Neural crest cell (in vitro differentiated cells): ENCODE results near the gene ZNF48. TPM values are rescaled to one million over a fixed set of nuclear protein-coding genes. Genes with fewer than 3 reads are reported as not detected.

Experiments used
- DNase-seq: peaks from one replicate; pipeline ENCODE4 v3.0.0; 2021; ENCODE audit warnings: low read depth, mixed read lengths, low spot score
- H3K27ac Mint-ChIP-seq: one replicate; pipeline ENCODE4 v1.8.0; 2021; ENCODE audit warnings: mild to moderate bottlenecking, mixed read lengths; ENCODE audit not compliant: unreplicated experiment
- H3K27me3 Mint-ChIP-seq: 2 replicates; pipeline ENCODE4 v1.8.0; 2021; ENCODE audit warnings: low read depth, mild to moderate bottlenecking, mixed read lengths
- H3K36me3 Mint-ChIP-seq: 2 replicates; pipeline ENCODE4 v1.8.0; 2021; ENCODE audit warnings: low read depth, mild to moderate bottlenecking, mixed read lengths
- H3K4me1 Mint-ChIP-seq: 2 replicates; pipeline ENCODE4 v1.8.0; 2021; ENCODE audit warnings: mixed read lengths
- H3K4me3 Mint-ChIP-seq: one replicate; pipeline ENCODE4 v1.8.0; 2021; ENCODE audit warnings: mild to moderate bottlenecking, mixed read lengths
- H3K9me3 Mint-ChIP-seq: 2 replicates; pipeline ENCODE4 v1.8.0; 2021; ENCODE audit warnings: mixed read lengths
- total RNA-seq: library from RNA; stranded (reverse); gene quantifications from 2 replicates; pipeline ENCODE4 v1.2.1, GENCODE V29; 2021
- TF ChIP-seq, protein P1 (sequence below): fragments of 200-600 bp; sonication (generic); conservative IDR thresholded peaks from 2 replicates; pipeline ENCODE4 v1.5.0; 2021; ENCODE audit warnings: antibody characterized with exemption, mild to moderate bottlenecking

Gene ZNF48
- total RNA-seq, 1 donor from 2014 or later, result 60.9 TPM

DNA sequence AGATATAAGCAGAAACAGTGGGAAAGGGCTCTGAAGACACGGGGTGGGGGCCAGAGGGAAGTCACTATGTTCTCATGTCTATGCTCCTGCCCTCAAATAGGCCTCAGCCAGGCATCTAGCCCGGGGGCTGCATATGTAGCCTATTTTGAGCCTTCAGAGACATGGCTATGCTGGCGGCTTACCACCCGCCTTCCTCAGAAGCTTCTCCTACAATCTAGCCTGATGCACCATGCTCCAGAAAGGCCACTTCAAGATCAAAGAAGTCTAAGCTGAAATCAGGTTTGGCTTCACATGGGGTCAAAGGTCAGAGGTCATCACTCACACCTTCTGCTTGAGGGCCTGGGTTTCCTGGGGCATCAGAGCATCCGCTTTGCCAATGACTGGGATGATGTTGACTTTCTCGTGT lies 14.4 kb upstream of the ZNF48 start:
- Mint-ChIP-seq H3K27me3 (peaks cover 2% of the 10 kb centered on the region), H3K4me3 (peak overlapping the region; percentile 99), H3K4me1 (peaks cover 42% of the 10 kb centered on the region), H3K36me3 (peaks cover 3% of the 10 kb centered on the region), H3K27ac (no peak overlapping the region), H3K9me3 (no peaks in the 10 kb centered on the region)
- TF ChIP-seq, protein P1, sequence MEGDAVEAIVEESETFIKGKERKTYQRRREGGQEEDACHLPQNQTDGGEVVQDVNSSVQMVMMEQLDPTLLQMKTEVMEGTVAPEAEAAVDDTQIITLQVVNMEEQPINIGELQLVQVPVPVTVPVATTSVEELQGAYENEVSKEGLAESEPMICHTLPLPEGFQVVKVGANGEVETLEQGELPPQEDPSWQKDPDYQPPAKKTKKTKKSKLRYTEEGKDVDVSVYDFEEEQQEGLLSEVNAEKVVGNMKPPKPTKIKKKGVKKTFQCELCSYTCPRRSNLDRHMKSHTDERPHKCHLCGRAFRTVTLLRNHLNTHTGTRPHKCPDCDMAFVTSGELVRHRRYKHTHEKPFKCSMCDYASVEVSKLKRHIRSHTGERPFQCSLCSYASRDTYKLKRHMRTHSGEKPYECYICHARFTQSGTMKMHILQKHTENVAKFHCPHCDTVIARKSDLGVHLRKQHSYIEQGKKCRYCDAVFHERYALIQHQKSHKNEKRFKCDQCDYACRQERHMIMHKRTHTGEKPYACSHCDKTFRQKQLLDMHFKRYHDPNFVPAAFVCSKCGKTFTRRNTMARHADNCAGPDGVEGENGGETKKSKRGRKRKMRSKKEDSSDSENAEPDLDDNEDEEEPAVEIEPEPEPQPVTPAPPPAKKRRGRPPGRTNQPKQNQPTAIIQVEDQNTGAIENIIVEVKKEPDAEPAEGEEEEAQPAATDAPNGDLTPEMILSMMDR, result no peak
- no peak for DNase-seq

DNA sequence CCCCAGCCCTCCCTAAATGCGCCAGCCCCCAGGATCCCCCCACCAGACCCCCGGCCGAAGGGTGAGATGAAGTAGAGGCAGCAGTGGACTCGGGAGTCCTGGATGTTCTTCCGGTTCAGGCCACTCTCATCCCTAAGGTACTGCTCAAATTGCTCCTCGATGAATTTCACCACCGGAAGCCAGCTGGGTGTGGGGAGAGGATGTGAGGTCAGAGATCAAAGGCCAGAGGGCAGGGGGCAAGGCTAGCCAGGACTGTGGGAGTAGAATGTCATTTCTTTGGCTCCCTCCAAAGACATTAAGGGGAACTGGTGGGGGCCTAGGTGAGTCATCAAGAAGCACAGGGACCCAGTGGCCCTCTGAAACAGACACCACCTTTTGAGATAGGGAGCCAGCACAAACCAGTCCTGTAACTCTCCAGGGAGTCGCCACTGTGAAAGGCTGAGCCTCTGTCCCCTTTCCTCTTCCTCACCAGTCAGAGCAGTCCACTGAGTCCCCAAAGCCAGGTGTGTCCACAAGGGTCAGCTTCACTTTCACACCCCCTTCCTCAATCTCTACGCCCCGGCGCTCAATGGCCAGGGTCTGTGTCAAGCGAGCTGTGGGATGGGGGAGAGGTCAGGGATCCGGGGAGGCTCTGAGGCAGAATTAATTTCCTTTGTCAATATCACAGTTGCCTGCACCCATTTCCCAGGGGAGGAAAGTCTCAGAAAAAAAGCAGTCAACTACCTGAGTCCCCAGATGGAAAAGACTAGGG lies 13.8 kb upstream of the ZNF48 start:
- H3K4me3 Mint-ChIP-seq, result peak overlapping the region; percentile 64
- peak overlapping the region; percentile 57 for H3K27ac Mint-ChIP-seq
- TF ChIP-seq, protein P1, result no peak
- peaks cover 42% of the 10 kb centered on the region for H3K4me1 Mint-ChIP-seq
- no peaks in the 10 kb centered on the region for H3K9me3 Mint-ChIP-seq
- peaks cover 2% of the 10 kb centered on the region for H3K27me3 Mint-ChIP-seq
- DNase-seq, result no peak
- H3K36me3 Mint-ChIP-seq, result peaks cover 3% of the 10 kb centered on the region

DNA sequence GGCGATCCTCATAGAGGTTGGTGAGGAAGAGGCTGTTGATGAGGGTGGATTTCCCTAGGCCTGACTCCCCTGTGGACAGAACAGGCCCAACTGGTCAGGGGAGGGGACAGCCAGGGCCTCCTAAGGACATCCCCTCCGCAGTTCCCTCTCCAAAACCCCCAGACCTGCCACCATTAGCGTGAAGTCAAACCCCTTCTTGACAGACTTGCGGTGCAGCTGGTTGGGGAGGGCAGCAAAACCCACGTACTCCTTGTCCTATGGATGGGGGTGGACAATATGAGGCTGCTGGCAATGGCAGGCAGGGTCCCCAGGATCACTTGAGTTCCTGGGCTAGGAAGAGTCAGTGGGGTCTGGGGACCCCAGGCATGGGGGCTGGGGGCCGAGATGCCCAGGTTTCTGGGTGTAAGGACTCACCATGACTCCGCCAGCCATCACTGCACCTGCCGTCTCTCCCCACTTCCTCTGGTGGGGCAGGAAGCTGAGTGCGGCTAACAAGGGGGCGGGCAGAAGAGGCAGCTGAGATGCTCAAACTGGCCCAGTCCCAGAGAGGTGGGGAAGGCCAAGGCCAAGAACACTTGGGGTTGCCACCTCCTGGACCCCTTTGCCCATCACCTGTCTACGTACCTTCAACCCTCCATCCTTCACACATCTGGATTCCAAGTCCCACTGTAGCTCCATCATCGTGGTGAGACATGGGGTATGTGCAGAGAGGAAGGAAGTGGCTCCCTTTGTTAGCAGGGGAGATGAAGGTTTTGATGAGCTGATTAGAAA lies 12.9 kb upstream of the ZNF48 start, which contains the start of gene SEPTIN1:
TSS of gene SEPTIN1 (minus strand) at position 451 of the 771 bp plus-strand sequence. CDS start at position 432, 19 bp downstream.
- TF ChIP-seq, protein P1, result no peak
- H3K4me1 Mint-ChIP-seq, result peaks cover 39% of the 10 kb centered on the region
- no peaks in the 10 kb centered on the region for H3K9me3 Mint-ChIP-seq
- peak within 1 kb of the TSS; percentile 64 for H3K4me3 Mint-ChIP-seq
- H3K36me3 Mint-ChIP-seq, result peaks cover 3% of the 10 kb centered on the region
- H3K27ac Mint-ChIP-seq, result peak within 1 kb of the TSS; percentile 57
- no peak for DNase-seq
- peaks cover 2% of the 10 kb centered on the region for H3K27me3 Mint-ChIP-seq

DNA sequence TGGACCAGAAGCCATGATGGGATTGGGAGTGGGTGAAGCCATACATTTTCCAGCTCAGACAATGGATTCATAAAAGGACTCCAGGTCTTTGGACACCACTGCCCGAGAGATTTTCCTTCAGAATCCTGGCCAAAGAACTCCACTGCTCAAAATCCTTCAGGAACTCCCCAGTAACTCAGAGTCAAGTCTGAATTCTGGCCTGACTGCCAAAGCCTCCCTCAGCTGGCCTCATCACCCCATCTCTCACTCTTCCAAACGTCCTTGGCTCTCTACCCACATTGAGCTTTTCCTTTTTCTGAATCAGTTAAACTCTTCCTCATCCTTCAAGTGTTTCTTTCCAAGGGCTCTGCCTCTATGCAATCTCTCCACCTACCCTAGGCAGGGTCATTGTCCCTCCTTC lies 11.7 kb upstream of the ZNF48 start:
- H3K4me1 Mint-ChIP-seq, result peaks cover 28% of the 10 kb centered on the region
- H3K4me3 Mint-ChIP-seq, result peak overlapping the region; percentile 45
- peaks cover 2% of the 10 kb centered on the region for H3K27me3 Mint-ChIP-seq
- H3K36me3 Mint-ChIP-seq, result peaks cover 3% of the 10 kb centered on the region
- H3K9me3 Mint-ChIP-seq, result no peaks in the 10 kb centered on the region
- TF ChIP-seq, protein P1, result no peak
- no peak overlapping the region for H3K27ac Mint-ChIP-seq
- no peak for DNase-seq

DNA sequence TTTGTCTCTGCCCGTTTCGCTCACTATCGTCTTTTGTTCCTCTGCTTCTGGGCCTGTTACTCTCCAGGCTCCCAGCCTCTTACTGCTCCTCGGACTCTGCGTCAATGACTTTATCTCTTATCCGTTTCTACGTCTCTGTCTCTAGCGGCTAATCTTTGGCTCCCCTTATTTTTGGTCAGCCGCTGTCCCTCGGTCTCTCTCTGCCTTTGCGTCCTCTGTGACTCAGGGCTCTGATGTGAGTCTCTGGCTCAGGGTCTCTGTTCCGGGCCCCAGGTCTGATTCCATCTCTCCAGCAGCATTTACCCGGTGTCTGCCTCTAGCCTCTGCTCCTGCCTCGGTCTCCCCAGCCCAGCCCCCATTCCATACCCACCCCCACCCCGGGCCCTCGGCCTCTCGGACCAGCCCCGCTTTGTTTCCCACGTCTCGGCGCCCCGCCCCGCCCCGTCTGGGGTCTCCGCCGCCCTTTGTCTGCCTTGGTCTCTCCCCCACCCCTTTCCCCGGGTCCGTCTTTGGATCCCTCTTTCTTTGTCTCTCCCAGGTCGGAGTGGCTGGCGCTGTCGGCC lies 547 bp upstream of the ZNF48 start:
- DNase-seq, result no peak
- TF ChIP-seq, protein P1, result no peak
- peaks cover 49% of the 10 kb centered on the region for H3K4me1 Mint-ChIP-seq
- H3K4me3 Mint-ChIP-seq, result peak overlapping the region; percentile 80
- H3K9me3 Mint-ChIP-seq, result no peaks in the 10 kb centered on the region
- peaks cover 3% of the 10 kb centered on the region for H3K36me3 Mint-ChIP-seq
- peak overlapping the region; percentile 95 for H3K27ac Mint-ChIP-seq
- H3K27me3 Mint-ChIP-seq, result no peaks in the 10 kb centered on the region
